GM23338 (cell line): ENCODE data around the gene VCL. TPM values are rescaled to one million over a fixed set of nuclear protein-coding genes. Genes with fewer than 3 reads are reported as not detected.

Experiments used
- ATAC-seq: fragments of 200-7000 bp; cut with Tn5 transposase; 3 replicates; pipeline ENCODE4 v1.9.1; 2020
- DNase-seq: peaks from one replicate; pipeline ENCODE4 v3.0.0-alpha.2; 2015; ENCODE audit warnings: low spot score
- H2AFZ ChIP-seq: fragments of 200-600 bp; sonication (generic); 2 replicates; pipeline ENCODE4 v1.8.0; 2016; ENCODE audit warnings: antibody characterized with exemption, mild to moderate bottlenecking, moderate library complexity
- H3F3A ChIP-seq: fragments of 200-600 bp; sonication (generic); replicated peaks from 2 replicates; pipeline ENCODE4 v1.8.0; 2017; ENCODE audit warnings: antibody characterized with exemption, mixed run types, low read depth
- H3K27ac ChIP-seq: fragments of 200-600 bp; sonication (generic); 2 replicates; pipeline ENCODE4 v1.6.1; 2016; ENCODE audit warnings: low read depth
- H3K27me3 ChIP-seq: fragments of 200-600 bp; sonication (generic); 2 replicates; pipeline ENCODE4 v1.8.0; 2016; ENCODE audit warnings: mild to moderate bottlenecking, mixed run types, moderate library complexity; ENCODE audit not compliant: insufficient read depth
- H3K36me3 ChIP-seq: fragments of 200-600 bp; sonication (generic); 2 replicates; pipeline ENCODE4 v1.8.0; 2016; ENCODE audit warnings: mild to moderate bottlenecking; ENCODE audit not compliant: insufficient read depth
- H3K4me1 ChIP-seq: fragments of 200-600 bp; sonication (generic); 2 replicates; pipeline ENCODE4 v1.8.0; 2016; ENCODE audit warnings: mild to moderate bottlenecking, moderate library complexity; ENCODE audit not compliant: insufficient read depth
- H3K4me2 ChIP-seq: fragments of 200-600 bp; sonication (generic); 2 replicates; pipeline ENCODE4 v1.7.1; 2017; ENCODE audit warnings: mixed run types
- H3K4me3 ChIP-seq: fragments of 200-600 bp; sonication (generic); 2 replicates; pipeline ENCODE4 v1.6.1; 2016; ENCODE audit warnings: mixed run types
- H3K79me2 ChIP-seq: fragments of 200-600 bp; sonication (generic); replicated peaks from 2 replicates; pipeline ENCODE4 v1.8.0; 2017; ENCODE audit warnings: mild to moderate bottlenecking; ENCODE audit not compliant: insufficient read depth
- H3K9me2 ChIP-seq: fragments of 200-600 bp; sonication (generic); 2 replicates; pipeline ENCODE4 v1.8.0; 2017; ENCODE audit not compliant: insufficient read depth
- H4K20me1 ChIP-seq: fragments of 200-600 bp; sonication (generic); replicated peaks from 2 replicates; pipeline ENCODE4 v1.8.0; 2017; ENCODE audit warnings: mild to moderate bottlenecking; ENCODE audit not compliant: insufficient read depth
- H3K27ac Mint-ChIP-seq: 2 replicates; pipeline ENCODE4 v1.8.0; 2020; ENCODE audit warnings: inconsistent platforms, mild to moderate bottlenecking, moderate library complexity, mixed read lengths
- H3K27me3 Mint-ChIP-seq: 3 replicates; pipeline ENCODE4 v1.8.0; 2022; ENCODE audit warnings: low read depth, mild to moderate bottlenecking, moderate library complexity, mixed read lengths, inconsistent platforms; ENCODE audit not compliant: insufficient read depth, poor library complexity
- H3K36me3 Mint-ChIP-seq: 3 replicates; pipeline ENCODE4 v1.8.0; 2021; ENCODE audit warnings: low read depth, mild to moderate bottlenecking, inconsistent platforms, moderate library complexity, mixed read lengths
- H3K4me1 Mint-ChIP-seq: 3 replicates; pipeline ENCODE4 v1.8.0; 2020; ENCODE audit warnings: mild to moderate bottlenecking, inconsistent platforms, mixed read lengths
- H3K4me3 Mint-ChIP-seq: 3 replicates; pipeline ENCODE4 v1.8.0; 2021; ENCODE audit warnings: moderate library complexity, mild to moderate bottlenecking, inconsistent platforms, mixed read lengths
- H3K9me3 Mint-ChIP-seq: 3 replicates; pipeline ENCODE4 v1.8.0; 2020; ENCODE audit warnings: moderate library complexity, mild to moderate bottlenecking, inconsistent platforms, mixed read lengths
- CREB1 ChIP-seq: fragments of 250-450 bp; sonication (Bioruptor Pico); IDR thresholded peaks from 2 replicates; pipeline ENCODE4 v1.5.0; 2020; ENCODE audit warnings: low read depth, mild to moderate bottlenecking, moderate library complexity
- CTCF ChIP-seq, 2 experiments: fragments of 200-600 bp in 1 of 2; sonication (generic) in 1 of 2; conservative IDR thresholded peaks; 2 replicates each; pipeline versions ENCODE4 v1.5.1 to v1.6.1; 2016 to 2017; ENCODE audit warnings: antibody characterized with exemption in 2 of 2, low read depth in 2 of 2, mild to moderate bottlenecking in 2 of 2, moderate library complexity in 1 of 2
- ETS1 ChIP-seq: IDR thresholded peaks from 2 replicates; pipeline ENCODE4 v1.6.1; 2016; ENCODE audit warnings: antibody characterized with exemption
- EZH2 ChIP-seq: fragments of 200-600 bp; sonication (generic); IDR thresholded peaks from one replicate; pipeline ENCODE4 v1.8.0; 2017; ENCODE audit warnings: antibody characterized with exemption, mild to moderate bottlenecking, low read depth; ENCODE audit not compliant: unreplicated experiment
- EZH2phosphoT487 ChIP-seq: fragments of 200-600 bp; sonication (generic); IDR thresholded peaks from one replicate; pipeline ENCODE4 v1.8.1; 2018; ENCODE audit warnings: antibody characterized with exemption; ENCODE audit not compliant: unreplicated experiment
- JUNB ChIP-seq: IDR thresholded peaks from one replicate; pipeline ENCODE4 v1.6.1; 2016; ENCODE audit warnings: antibody characterized with exemption; ENCODE audit not compliant: unreplicated experiment
- NANOG ChIP-seq: IDR thresholded peaks from 2 replicates; pipeline ENCODE4 v1.6.1; 2016; ENCODE audit warnings: antibody characterized with exemption, borderline replicate concordance
- POLR2AphosphoS5 ChIP-seq: IDR thresholded peaks from 2 replicates; pipeline ENCODE4 v1.6.1; 2016; ENCODE audit warnings: antibody characterized with exemption, low read depth
- REST ChIP-seq: IDR thresholded peaks from one replicate; pipeline ENCODE4 v1.6.1; 2018; ENCODE audit warnings: antibody characterized with exemption; ENCODE audit not compliant: unreplicated experiment
- STAT1 ChIP-seq: IDR thresholded peaks from one replicate; pipeline ENCODE4 v1.6.1; 2016; ENCODE audit warnings: antibody characterized with exemption; ENCODE audit not compliant: unreplicated experiment
- ZNF114 ChIP-seq: fragments of 250-450 bp; sonication (Bioruptor Pico); IDR thresholded peaks from 2 replicates; pipeline ENCODE4 v1.5.0; 2020; ENCODE audit warnings: mild to moderate bottlenecking, moderate library complexity
- ZNF331 ChIP-seq: fragments of 250-450 bp; sonication (Bioruptor Pico); IDR thresholded peaks from 2 replicates; pipeline ENCODE4 v1.5.0; 2020; ENCODE audit warnings: low read depth, mild to moderate bottlenecking, moderate library complexity
- ZNF462 ChIP-seq: fragments of 250-450 bp; sonication (Bioruptor Pico); IDR thresholded peaks from 2 replicates; pipeline ENCODE4 v1.5.0; 2020; ENCODE audit warnings: mild to moderate bottlenecking, moderate library complexity
- polyA plus RNA-seq: library from polyadenylated mRNA; unstranded; fragments of >200 nt; fragmentation: Nextera tagmentation; extraction: Ambion mirVana; gene quantifications from 2 replicates; pipeline ENCODE4 v1.2.1, GENCODE V29; 2016
- total RNA-seq: library from RNA; depleted of rRNA; stranded (reverse); fragments of >200 nt; shearing (Covaris generic); gene quantifications from 2 replicates; pipeline ENCODE4 v1.2.3, GENCODE V29; 2014

The VCL gene
- total and polyA plus RNA-seq, 2 experiments from 2014 or later = 60.7 to 254 TPM

- H3K9me3 Mint-ChIP-seq = no peaks in the 10 kb centered on the region
- H3K36me3 Mint-ChIP-seq = peaks cover 4% of the 10 kb centered on the region; the same call in 2 of the 3 replicates
- no peak for ATAC-seq
- H3K4me1 Mint-ChIP-seq = peaks cover 3% of the 10 kb centered on the region; the same call in 2 of the 3 replicates
- H3K27me3 ChIP-seq = no peaks in the 10 kb centered on the region
- H3K79me2 ChIP-seq = peaks cover 69% of the 10 kb centered on the region
- H3K4me3 ChIP-seq = no peak overlapping the region
- H3K27ac ChIP-seq = no peak overlapping the region
- H3K27me3 Mint-ChIP-seq = peaks cover 3% of the 10 kb centered on the region
- no peaks in the 10 kb centered on the region for H3K36me3 ChIP-seq
- H4K20me1 ChIP-seq = peaks cover 19% of the 10 kb centered on the region; the same call in 1 of the 2 replicates
- H3F3A ChIP-seq = no peaks in the 10 kb centered on the region
- H2AFZ ChIP-seq = no peak overlapping the region
- no peak overlapping the region for H3K4me2 ChIP-seq
- no peak for DNase-seq
- no peak overlapping the region for H3K27ac Mint-ChIP-seq
- no peaks in the 10 kb centered on the region for H3K9me2 ChIP-seq
- no peaks in the 10 kb centered on the region for H3K4me1 ChIP-seq
- TF ChIP-seq CTCF (conservative IDR thresholded peaks at IDR 0.05; ENCODE audit: low read depth in 2 of 2) = no peak
- TF ChIP-seq ZNF114 (CRISPR knock-in tag) = no peak
- no peak for TF ChIP-seq JUNB
- TF ChIP-seq STAT1 = no peak
- TF ChIP-seq ZNF331 = no peak
- TF ChIP-seq EZH2phosphoT487 = no peak
- no peak for TF ChIP-seq EZH2
- TF ChIP-seq POLR2AphosphoS5 = no peak
- TF ChIP-seq REST = no peak
- TF ChIP-seq CREB1 (CRISPR knock-in tag) = no peak
- no peak for TF ChIP-seq ZNF462 (CRISPR knock-in tag)
- TF ChIP-seq NANOG = no peak
- no peak for TF ChIP-seq ETS1
- no peak overlapping the region for H3K4me3 Mint-ChIP-seq
Observed at GRCh38 chr10:74165530-74165901, 167.6 kb downstream of the VCL start.
